ENCODE measurements around the gene CLIC1. TPM values are rescaled to one million over a fixed set of nuclear protein-coding genes. Genes with fewer than 3 reads are reported as not detected.

The CLIC1 gene
- total and polyA plus RNA-seq, 10 of the 15 experiments (the other 5 are each of a cell fraction or from before 2014, with no cell fraction given), result 446 to 1,266 (median 636) TPM

- no peak for TF ChIP-seq MEF2B (IDR thresholded peaks at IDR 0.05; ENCODE audit: partially characterized antibody, poor library complexity, severe bottlenecking)
- TF ChIP-seq NR2C2 (IDR thresholded peaks at IDR 0.05; ENCODE audit: borderline replicate concordance, control insufficient read depth, insufficient read length, low read depth), result no peak
- TF ChIP-seq NR2F1 (conservative IDR thresholded peaks at IDR 0.05), result peak; percentile 50
- TF ChIP-seq TCF12 (IDR thresholded peaks at IDR 0.05; ENCODE audit: low read depth, low read length), result no peak
- no peak for TF ChIP-seq CEBPZ (IDR thresholded peaks at IDR 0.05; ENCODE audit: low read depth, low read length)
- Histone ChIP-seq H3K36me3 (ENCODE audit: control insufficient read depth in 2 of 2, insufficient read depth in 2 of 2, low read length in 1 of 2) (peaks cover 6 to 51% of the 10 kb centered on the region in 2 experiments; a peak in 3 of 4 replicates), H3K27me3 (replicated peaks in 1 of 2; ENCODE audit: control insufficient read depth in 2 of 2, insufficient read depth in 2 of 2, low read length in 1 of 2) (no peaks in the 10 kb centered on the region)
Measured at GRCh38 chr6:31781244-31782125, 45.2 kb upstream of the CLIC1 start.

More at GRCh38 chr6:31781244-31782125, 45.2 kb upstream of the CLIC1 start:
- in situ Hi-C loops (cut with MboI) (no loop called here), intact Hi-C loops (cut with micrococcal nuclease; ENCODE audit: unreplicated experiment) (no loop called here)
- CTCF ChIA-PET, result interaction anchor here (4.1 kb wide), 1 partner anchor 14 kb away, joined by 12 read pairs; the partner anchor contains the start of gene VARS1
- Histone ChIP-seq H3K9me3 (replicated peaks; ENCODE audit: control insufficient read depth, insufficient read depth, low read length) (no peaks in the 10 kb centered on the region), H2AFZ (ENCODE audit: control insufficient read depth, low read depth, low read length) (no peak overlapping the region), H3K4me3 (no peak overlapping the region), H3K4me1 (ENCODE audit: control insufficient read depth, insufficient read depth, low read length) (peaks cover 16% of the 10 kb centered on the region), H3K4me2 (ENCODE audit: control insufficient read depth, insufficient read depth) (no peak overlapping the region), H3K9ac (ENCODE audit: control insufficient read depth, insufficient read depth, low read length) (no peak overlapping the region), H4K20me1 (ENCODE audit: control insufficient read depth, insufficient read depth) (no peaks in the 10 kb centered on the region), H3K27ac (ENCODE audit: control insufficient read depth, insufficient read depth) (no peak overlapping the region), H3K79me2 (ENCODE audit: control insufficient read depth, insufficient read depth, low read length) (no peaks in the 10 kb centered on the region)
- ATAC-seq (no peak), FAIRE-seq (no peak), DNase-seq (ENCODE audit: low read depth, low spot score) (no peak)
- SMC1A ChIA-PET (ENCODE audit: uncharacterized antibody, unreplicated experiment), result no interaction called here
- POLR2A ChIA-PET, result interaction anchor here (1.3 kb wide), 1 partner anchor 8 kb away, joined by 3 read pairs; no protein-coding TSS in a partner anchor
- WGBS (ENCODE audit: insufficient coverage, insufficient replicate concordance, low lambda C conversion rate, missing lambda C conversion rate), result 80% methylated on average over 21 of the region's 23 CpGs
- RAD21 ChIA-PET (ENCODE audit: unreplicated experiment), result no interaction called here
- BruUV-seq (replicated peaks), result no TSS peak

Measured in GM12878 (cell line).